ENCODE measurements around the gene NPNT. TPM values are rescaled to one million over a fixed set of nuclear protein-coding genes. Genes with fewer than 3 reads are reported as not detected.
"Not testable (repeated sequence)": the region's sequence is repeated elsewhere in the genome, so short reads cannot be mapped to it uniquely, and the experiment has no call there.

NPNT gene, protein sequence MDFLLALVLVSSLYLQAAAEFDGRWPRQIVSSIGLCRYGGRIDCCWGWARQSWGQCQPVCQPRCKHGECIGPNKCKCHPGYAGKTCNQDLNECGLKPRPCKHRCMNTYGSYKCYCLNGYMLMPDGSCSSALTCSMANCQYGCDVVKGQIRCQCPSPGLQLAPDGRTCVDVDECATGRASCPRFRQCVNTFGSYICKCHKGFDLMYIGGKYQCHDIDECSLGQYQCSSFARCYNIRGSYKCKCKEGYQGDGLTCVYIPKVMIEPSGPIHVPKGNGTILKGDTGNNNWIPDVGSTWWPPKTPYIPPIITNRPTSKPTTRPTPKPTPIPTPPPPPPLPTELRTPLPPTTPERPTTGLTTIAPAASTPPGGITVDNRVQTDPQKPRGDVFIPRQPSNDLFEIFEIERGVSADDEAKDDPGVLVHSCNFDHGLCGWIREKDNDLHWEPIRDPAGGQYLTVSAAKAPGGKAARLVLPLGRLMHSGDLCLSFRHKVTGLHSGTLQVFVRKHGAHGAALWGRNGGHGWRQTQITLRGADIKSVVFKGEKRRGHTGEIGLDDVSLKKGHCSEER
- 10 to 100 TPM; 43.2 to 87.0 (median 59.4) TPM for total RNA-seq

DNA sequence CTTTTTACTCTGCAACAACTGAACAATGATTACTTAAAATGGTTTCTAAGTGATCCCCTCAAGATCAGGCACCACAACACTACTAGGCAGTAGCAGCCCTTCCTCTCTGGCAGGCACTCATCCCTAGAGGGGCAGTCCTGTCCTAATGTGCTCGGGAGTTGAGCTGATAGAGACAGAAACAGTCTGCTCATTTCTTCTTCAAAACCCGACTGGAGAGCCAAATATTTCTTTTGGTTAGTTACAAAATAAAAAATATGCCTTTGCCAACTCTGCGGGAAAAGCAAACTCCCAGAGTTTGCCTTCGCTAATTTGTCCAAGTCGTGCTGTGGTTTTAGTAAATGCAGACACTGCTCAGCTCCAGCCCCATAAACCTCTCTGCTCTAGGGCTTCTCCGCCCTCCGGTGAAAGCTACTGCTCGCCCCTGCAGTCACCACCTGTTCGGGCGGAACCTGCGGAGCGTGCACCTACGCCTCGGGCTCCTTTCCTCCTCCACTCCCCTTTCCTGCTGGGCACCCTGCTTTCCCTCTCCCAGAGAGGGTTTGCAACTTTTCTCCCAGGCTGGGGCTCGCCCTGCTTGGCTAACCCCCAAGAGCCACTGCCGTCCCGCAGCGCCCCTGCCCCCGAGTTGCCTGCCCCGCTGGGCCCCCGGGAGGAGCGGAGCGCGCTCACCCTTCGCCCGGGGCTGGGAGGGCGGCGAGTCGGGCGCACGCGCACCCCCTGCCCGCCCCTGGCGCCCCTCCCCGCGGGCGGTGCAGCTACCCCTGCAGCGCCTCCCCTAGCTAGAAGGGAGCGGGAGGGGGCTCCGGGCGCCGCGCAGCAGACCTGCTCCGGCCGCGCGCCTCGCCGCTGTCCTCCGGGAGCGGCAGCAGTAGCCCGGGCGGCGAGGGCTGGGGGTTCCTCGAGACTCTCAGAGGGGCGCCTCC lies at the start of gene NPNT:
TSS of gene NPNT (plus strand) at position 812 of the 923 bp plus-strand sequence. CDS start 182 bp downstream, outside the sequence.
- 6% methylated on average over 14 of the region's 56 CpGs for WGBS
- no peak for DNase-seq (ENCODE audit: extremely low spot score)
- TF ChIP-seq, protein P1, sequence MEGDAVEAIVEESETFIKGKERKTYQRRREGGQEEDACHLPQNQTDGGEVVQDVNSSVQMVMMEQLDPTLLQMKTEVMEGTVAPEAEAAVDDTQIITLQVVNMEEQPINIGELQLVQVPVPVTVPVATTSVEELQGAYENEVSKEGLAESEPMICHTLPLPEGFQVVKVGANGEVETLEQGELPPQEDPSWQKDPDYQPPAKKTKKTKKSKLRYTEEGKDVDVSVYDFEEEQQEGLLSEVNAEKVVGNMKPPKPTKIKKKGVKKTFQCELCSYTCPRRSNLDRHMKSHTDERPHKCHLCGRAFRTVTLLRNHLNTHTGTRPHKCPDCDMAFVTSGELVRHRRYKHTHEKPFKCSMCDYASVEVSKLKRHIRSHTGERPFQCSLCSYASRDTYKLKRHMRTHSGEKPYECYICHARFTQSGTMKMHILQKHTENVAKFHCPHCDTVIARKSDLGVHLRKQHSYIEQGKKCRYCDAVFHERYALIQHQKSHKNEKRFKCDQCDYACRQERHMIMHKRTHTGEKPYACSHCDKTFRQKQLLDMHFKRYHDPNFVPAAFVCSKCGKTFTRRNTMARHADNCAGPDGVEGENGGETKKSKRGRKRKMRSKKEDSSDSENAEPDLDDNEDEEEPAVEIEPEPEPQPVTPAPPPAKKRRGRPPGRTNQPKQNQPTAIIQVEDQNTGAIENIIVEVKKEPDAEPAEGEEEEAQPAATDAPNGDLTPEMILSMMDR (IDR thresholded peaks at IDR 0.05) = peak in 1 of 3 experiments; percentile 7
- TF ChIP-seq POLR2A (IDR thresholded peaks at IDR 0.05; ENCODE audit: low read depth) (no peak), POLR2AphosphoS5 (IDR thresholded peaks at IDR 0.05) (peak; percentile 9 to 72), EP300 (IDR thresholded peaks at IDR 0.05) (no peak)
- H3K27me3 ChIP-seq = peaks cover 0 to 17% (median 3%) of the 10 kb centered on the region in 4 donors
- H3K27ac ChIP-seq (replicated peaks in 1 of 4) = peak within 1 kb of the TSS; percentile 68 to 88 (median 78)
- H3K36me3 ChIP-seq = no peaks in the 10 kb centered on the region
- intact Hi-C loops (cut with DNase I) = loop anchor here (5.0 kb wide), 1 partner anchor 73 kb away; no protein-coding TSS in a partner anchor
- no peaks in the 10 kb centered on the region for H3K9me3 ChIP-seq
- peak within 1 kb of the TSS; percentile 67 to 85 (median 71) for H3K4me3 ChIP-seq
- H3K4me1 ChIP-seq = peaks cover 4 to 48% (median 26%) of the 10 kb centered on the region in 4 donors

DNA sequence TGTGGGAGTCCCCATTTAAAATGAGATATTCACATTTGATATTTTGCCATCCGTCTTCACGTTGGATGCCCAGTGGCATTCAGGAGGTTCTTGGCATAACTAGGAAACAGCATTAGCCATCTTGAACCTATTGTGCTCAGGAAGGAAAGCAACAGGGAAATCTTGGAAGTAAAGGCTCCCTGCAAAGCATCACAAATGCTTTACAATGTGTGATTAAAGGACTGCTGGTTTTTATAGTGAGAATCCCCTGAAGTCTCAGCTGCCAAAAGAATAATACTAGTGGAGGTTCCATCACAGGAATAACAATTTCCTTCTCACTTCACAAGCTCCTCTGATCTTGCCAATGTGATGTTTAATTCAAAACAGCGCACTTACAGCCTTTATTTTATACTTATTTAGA lies 49.7 kb upstream of the NPNT start:
- Histone ChIP-seq H3K4me3 (no peak overlapping the region), H3K36me3 (no peaks in the 10 kb centered on the region), H3K9me3 (no peaks in the 10 kb centered on the region), H3K4me1 (no peaks in the 10 kb centered on the region), H3K27ac (replicated peaks in 1 of 4) (no peak overlapping the region), H3K27me3 (no peaks in the 10 kb centered on the region)
- intact Hi-C loops (cut with DNase I) = no loop called here
- 82% methylated on average over 3 of the region's 3 CpGs for WGBS
- TF ChIP-seq EP300 (IDR thresholded peaks at IDR 0.05) = no peak
- no peak for TF ChIP-seq POLR2A (IDR thresholded peaks at IDR 0.05; ENCODE audit: low read depth)
- TF ChIP-seq POLR2AphosphoS5 (IDR thresholded peaks at IDR 0.05) = no peak
- TF ChIP-seq, protein P1 (IDR thresholded peaks at IDR 0.05) = no peak
- no peak for DNase-seq (ENCODE audit: extremely low spot score)

DNA sequence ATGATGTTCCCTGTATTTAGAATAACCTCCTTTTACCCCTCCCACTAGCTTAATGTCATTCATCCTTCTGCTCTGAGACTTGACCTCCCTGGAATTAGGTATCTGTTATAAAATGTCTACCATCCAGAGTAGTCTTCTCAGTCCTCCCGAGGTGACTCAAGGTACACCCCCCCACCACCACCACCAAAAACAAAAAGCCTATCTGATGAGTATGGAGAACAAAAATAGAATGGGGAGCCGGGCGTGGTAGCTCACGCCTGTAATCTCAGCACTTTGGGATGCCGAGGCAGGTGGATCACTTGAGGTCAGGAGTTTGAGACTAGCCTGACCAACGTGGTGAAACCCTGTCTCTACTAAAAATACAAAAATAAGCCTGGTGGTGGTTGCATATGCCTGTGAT lies 46.9 kb upstream of the NPNT start:
- H3K4me3 ChIP-seq; H3K27me3 ChIP-seq; DNase-seq (ENCODE audit: extremely low spot score); intact Hi-C loops (cut with DNase I); H3K27ac ChIP-seq (replicated peaks in 1 of 4); H3K4me1 ChIP-seq; H3K9me3 ChIP-seq; H3K36me3 ChIP-seq: not testable (repeated sequence)
- WGBS = 91% methylated on average over 6 of the region's 6 CpGs

DNA sequence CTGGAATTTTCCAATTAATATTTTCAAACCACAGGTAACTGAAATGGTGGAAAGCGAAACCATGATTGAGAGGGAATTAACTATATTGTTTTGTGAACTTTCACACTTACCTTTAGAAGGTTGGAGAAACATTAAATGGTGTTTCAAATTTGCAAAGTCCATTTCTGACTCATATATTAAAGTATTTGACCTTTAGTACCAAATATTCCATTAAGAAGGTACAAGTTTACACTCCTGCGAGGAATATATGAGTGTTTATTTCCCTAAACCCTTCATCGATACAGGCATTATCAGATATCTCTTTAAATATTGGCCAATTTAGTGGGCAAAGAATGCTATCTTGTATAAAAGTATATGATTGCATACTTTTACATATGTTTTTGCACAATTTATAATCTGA lies 44.1 kb upstream of the NPNT start:
- Histone ChIP-seq H3K9me3 (no peaks in the 10 kb centered on the region), H3K4me3 (no peak overlapping the region), H3K4me1 (no peaks in the 10 kb centered on the region), H3K36me3 (no peaks in the 10 kb centered on the region), H3K27me3 (no peaks in the 10 kb centered on the region), H3K27ac (replicated peaks in 1 of 4) (no peak overlapping the region)
- 96% methylated on average over 3 of the region's 3 CpGs for WGBS
- TF ChIP-seq POLR2A (IDR thresholded peaks at IDR 0.05; ENCODE audit: low read depth) (no peak), EP300 (IDR thresholded peaks at IDR 0.05) (no peak)
- TF ChIP-seq, protein P1 (IDR thresholded peaks at IDR 0.05) = no peak
- intact Hi-C loops (cut with DNase I) = no loop called here
- DNase-seq (ENCODE audit: extremely low spot score) = no peak

DNA sequence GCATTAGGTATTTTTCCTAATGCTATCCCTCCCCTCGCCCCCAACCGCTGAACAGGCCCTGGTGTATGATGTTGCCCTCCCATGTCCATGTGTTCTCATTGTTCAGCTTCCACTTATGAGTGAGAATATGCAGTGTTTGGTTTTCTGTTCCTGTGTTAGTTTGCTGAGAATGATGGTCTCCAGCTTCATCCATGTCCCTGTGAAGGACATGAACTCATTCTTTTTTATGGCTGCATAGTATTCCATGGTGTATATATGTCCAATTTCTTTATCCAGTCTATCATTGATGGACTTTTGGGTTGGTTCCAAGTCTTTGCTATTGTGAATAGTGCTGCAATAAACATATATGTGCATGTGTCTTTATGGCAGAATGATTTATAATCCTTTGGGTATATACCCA lies 43.0 kb upstream of the NPNT start:
- H3K27me3 ChIP-seq; H3K27ac ChIP-seq (replicated peaks in 1 of 4); DNase-seq (ENCODE audit: extremely low spot score); H3K36me3 ChIP-seq; H3K4me1 ChIP-seq; intact Hi-C loops (cut with DNase I); H3K4me3 ChIP-seq; H3K9me3 ChIP-seq: not testable (repeated sequence)
- 89% methylated on average over 2 of the region's 2 CpGs for WGBS
